T-helper 1 cell treated with Interleukin-12 subunit alpha and Interleukin-12 subunit beta and Interleukin-4 antibody, amounts not matched to agents 30 ng/mL and 1 ng/mL, for 36 hours (primary cell): Measurements from ENCODE around the gene PDE3A. TPM values are rescaled to one million over a fixed set of nuclear protein-coding genes. Genes with fewer than 3 reads are reported as not detected.
"Not testable (repeated sequence)": the region's sequence is repeated elsewhere in the genome, so short reads cannot be mapped to it uniquely, and the experiment has no call there.

ENCODE experiments used
- intact Hi-C: fragments of 100-400 bp; cut with micrococcal nuclease; formaldehyde crosslinking; loops from one replicate; pipeline ENCODE4 v1.15.1; 2024
- total RNA-seq: library from RNA; stranded (reverse); gene quantifications from 2 replicates; pipeline ENCODE4 v1.2.3, GENCODE V29; 2022

PDE3A gene
- total RNA-seq, 1 donor from 2014 or later, result not detected

GRCh38 chr12:20546267-20546666 is 177.9 kb downstream of the PDE3A start:
- intact Hi-C loops, result no loop called here

DNA sequence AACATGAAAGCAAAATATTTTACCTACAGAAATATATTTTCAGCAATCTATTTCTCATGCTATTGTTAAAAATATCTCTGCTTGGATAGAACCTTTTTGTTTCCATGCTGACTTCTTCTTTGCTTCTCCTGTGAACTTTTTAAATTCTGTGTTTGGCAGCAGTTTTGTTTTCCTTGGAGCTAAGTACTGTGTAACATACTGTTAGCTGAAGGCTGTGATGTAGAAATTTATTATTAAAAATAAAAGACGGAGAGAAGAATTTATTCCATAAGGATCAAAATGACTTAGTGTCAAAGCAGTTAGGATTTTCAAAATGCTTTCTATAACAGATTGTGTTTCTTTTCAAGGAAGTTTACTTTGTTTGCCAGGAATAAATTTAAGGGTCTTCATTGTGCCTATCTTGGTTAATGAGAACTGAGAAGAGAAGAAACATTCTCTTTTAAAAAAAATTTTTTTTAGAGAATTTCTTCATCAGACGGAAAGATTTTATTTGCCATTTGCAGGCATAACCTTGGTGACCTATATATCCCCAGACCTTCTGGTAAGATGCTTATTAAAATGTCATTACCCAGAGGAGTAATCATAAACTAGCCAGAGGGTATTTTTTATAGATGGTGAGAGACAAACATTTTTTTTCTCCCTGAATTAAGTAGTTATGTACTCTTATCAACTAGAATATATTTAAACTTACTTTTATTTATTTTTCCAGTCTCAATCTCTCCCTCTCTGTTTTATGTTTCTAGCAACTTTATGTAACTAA is 179.7 kb downstream of the PDE3A start:
- intact Hi-C loops, result no loop called here

DNA sequence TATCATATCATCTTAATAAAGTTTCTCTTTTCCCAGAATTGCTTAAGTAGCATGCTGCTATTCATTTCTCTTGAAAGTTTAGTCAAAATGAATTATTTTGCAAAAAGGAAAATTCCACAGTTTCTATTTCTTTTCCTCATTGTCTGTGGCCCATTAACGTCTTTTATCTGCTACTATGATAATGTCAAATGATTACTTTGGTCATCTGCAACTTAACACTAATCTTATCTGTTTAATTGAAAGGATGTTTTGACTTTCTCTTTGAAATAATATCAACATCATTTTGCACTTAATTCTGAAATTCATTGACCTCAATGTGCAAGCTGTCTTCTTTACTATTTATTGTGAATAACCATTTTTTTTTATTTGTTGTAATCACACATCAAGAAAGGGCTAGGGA is 180.3 kb downstream of the PDE3A start:
- intact Hi-C loops, result no loop called here

- intact Hi-C loops, result no loop called here
Measured at GRCh38 chr12:20549108-20549719, 180.9 kb downstream of the PDE3A start.

- intact Hi-C loops, result not testable (repeated sequence)
Measured at GRCh38 chr12:20551742-20552442, 183.6 kb downstream of the PDE3A start.

DNA sequence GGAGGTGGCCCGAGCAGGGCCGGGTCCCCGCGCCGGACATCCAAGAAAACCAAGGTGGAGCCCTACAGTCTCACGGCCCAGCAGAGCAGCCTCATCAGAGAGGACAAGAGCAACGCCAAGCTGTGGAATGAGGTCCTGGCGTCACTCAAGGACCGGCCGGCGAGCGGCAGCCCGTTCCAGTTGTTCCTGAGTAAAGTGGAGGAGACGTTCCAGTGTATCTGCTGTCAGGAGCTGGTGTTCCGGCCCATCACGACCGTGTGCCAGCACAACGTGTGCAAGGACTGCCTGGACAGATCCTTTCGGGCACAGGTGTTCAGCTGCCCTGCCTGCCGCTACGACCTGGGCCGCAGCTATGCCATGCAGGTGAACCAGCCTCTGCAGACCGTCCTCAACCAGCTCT is 184.2 kb downstream of the PDE3A start:
- intact Hi-C loops, result not testable (repeated sequence)

DNA sequence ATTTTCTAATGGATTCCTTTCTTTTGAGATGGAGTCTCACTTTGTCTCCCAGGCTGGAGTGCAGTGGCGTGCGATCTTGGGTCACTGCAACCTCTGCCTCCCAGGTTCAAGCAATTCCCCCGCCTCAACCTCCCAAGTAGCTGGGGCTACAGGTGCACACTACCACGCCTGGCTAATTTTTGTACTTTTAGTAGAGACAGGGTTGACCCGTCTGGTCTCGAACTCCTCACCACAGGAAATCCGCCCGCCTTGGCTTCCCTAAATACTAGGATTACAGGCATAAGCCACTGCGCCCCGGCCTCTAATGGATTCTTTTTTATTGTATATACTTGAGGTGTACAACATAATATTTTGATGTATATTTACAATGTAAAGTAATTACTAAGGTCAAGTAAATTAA is 186.7 kb downstream of the PDE3A start:
- intact Hi-C loops, result no loop called here

GRCh38 chr12:20555771-20556170 is 187.4 kb downstream of the PDE3A start:
- intact Hi-C loops, result no loop called here

DNA sequence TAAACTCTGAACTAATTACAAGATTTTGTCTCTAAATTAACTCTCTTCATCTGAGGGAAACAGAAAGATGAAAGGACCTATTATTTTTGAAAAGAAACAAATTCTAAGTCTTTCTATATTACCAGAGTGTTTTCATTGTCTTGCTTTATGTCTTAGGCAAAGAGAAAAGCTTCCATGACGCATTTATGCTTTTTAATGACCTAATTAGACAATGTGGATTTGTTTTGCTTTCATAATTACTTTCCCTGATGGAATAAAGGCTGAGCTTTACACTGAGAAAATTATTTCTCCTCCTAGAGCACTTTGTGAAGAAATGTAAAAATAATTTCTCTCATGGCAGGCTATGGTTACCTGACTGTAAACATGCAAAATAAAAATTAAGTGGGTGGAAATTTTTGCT is 188.8 kb downstream of the PDE3A start:
- intact Hi-C loops, result no loop called here

DNA sequence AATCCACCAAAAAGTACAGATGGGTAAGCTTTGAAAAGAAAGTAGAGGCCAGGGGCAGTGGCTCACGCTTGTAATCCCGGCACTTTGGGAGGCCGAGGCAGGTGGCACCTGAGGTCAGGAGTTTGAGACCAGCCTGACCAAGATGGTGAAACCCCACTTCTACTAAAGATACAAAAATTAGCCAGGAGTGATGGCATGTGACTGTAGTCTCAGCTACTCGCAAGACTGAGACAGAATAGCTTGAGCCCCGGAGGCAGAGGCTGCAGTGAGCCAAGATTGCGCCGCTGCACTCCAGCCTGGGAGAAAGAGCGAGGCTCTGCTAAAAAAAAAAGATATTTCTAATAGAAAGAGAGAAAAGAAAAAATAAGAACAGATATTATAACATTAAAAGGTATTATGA is 192.6 kb downstream of the PDE3A start:
- intact Hi-C loops, result no loop called here

DNA sequence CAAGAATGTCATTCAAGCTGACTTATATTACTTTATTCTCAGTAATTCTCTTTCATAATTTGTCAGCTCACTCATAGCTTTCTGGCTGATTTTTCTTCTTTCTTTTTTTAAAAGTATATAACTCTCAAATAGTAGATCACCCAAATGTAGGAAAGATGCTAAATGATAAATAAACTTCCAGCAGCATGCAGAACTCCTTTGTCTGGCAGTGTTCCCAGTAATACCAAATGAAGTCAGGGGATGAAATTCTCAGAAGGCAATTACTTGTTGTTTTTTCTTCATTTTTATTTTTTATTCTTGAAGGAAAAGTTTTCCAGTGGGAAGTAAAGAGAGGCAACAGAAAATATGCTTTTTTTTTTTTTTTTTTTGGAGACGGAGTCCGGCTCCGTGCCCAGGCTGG is 193.5 kb downstream of the PDE3A start:
- intact Hi-C loops, result no loop called here

DNA sequence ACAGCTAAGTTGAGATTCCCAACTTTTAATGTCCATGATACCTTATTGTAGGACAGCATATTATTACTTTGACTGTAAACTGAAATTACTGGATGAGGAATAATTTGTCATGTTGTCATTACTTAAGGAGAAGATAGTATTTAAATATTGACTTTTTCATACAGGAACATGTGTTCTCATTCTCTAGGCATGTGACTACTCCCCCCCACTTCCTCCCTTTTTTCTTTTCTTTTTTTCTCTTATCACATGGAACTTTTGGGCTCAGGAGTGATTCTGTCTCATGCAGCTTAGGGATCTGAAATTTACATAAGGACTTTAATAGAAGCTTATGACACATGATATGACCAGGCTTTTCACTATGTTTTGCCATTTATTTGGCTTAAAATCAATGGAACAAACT is 199.1 kb downstream of the PDE3A start:
- intact Hi-C loops, result no loop called here

- intact Hi-C loops, result no loop called here
Measured at GRCh38 chr12:20572451-20572850, 204.1 kb downstream of the PDE3A start.

DNA sequence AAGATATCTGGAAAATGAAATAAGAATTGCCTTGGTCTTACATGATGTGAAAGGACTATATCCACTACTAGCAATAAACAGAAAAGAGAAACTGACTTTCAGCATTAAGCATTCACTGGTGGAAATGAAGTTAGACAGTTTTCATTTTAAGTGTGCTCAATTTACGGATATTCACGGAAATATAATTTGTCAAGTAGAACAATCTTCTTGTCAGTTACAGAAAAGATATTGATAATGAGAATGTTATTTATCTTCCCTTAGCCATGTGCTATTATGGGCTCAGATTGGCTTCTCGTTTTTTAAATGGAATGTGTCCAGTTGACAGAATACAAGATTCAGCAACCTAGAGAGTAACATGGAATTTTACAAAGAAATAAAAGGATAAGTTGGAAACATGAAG is 208.2 kb downstream of the PDE3A start:
- intact Hi-C loops, result no loop called here

- intact Hi-C loops, result no loop called here
Measured at GRCh38 chr12:20577054-20577453, 208.7 kb downstream of the PDE3A start.

- intact Hi-C loops, result no loop called here
Measured at GRCh38 chr12:20578142-20578541, 209.8 kb downstream of the PDE3A start.

GRCh38 chr12:20585055-20585625 is 216.8 kb downstream of the PDE3A start:
- intact Hi-C loops, result no loop called here

DNA sequence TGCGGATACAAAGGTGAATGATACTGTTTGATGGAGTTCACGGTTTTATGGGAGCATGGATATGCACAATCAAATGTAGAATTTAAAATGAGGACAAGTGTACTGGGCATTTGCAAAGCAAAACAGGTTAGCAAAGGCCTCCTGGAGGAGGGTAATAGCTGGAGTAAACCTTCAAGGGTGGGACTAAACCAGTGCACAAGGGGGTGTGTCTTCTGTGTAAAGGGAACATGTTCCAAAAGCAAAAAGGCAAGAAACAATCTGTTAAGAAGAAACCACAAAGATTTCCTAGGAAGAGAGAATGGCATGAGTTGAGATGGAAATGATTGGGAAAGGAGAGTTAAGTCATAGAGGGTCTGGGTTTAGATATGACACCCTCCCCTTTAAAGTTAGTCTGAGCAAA is 217.6 kb downstream of the PDE3A start:
- intact Hi-C loops, result no loop called here

- intact Hi-C loops, result no loop called here
Measured at GRCh38 chr12:20588042-20588441, 219.7 kb downstream of the PDE3A start.

DNA sequence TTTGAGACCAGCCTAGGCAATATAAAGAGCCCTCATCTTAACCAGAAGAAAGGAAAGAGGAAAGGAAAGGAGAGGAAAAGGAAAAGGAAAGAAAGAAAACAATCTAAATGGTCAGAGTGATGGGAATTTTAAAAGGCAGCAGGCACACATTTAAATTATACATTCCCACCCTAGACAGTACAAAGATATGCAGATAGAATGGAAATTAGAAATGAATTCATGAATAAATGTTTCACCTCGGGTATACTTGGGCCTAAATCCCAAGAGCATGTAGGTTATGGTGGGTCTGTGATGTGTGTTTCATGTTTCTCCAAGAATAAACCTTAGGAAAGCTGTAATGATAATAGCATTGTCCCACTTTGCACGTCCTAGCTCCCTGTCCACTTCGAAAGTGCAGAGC is 222.2 kb downstream of the PDE3A start:
- intact Hi-C loops, result no loop called here

- intact Hi-C loops, result no loop called here
Measured at GRCh38 chr12:20592556-20592955, 224.2 kb downstream of the PDE3A start.

- intact Hi-C loops, result no loop called here
Measured at GRCh38 chr12:20593611-20594010, 225.3 kb downstream of the PDE3A start.
